Activated CD8-positive, alpha-beta memory T cell treated with anti-CD3 and anti-CD28 coated beads, Interleukin-2, amount 50 U/mL, for 24 hours (primary cell): ENCODE data around the gene HECTD4.
"Not testable (repeated sequence)": the region's sequence is repeated elsewhere in the genome, so short reads cannot be mapped to it uniquely, and the experiment has no call there.

Experiments used
- DNase-seq: peaks from one replicate; pipeline ENCODE4 v3.0.0-alpha.2; 2020; ENCODE audit errors: extremely low read depth

The HECTD4 gene

GRCh38 chr12:112270673-112271072 lies 111.6 kb downstream of the HECTD4 start:
- DNase-seq = no peak

GRCh38 chr12:112266473-112266872 lies 115.8 kb downstream of the HECTD4 start:
- DNase-seq = no peak

- DNase-seq = no peak
Measured at GRCh38 chr12:112261559-112261958, 120.7 kb downstream of the HECTD4 start.

GRCh38 chr12:112258926-112259325 lies 123.3 kb downstream of the HECTD4 start:
- DNase-seq = no peak

GRCh38 chr12:112256780-112257179 lies 125.5 kb downstream of the HECTD4 start:
- DNase-seq = no peak

GRCh38 chr12:112252184-112252583 lies 130.0 kb downstream of the HECTD4 start:
- DNase-seq = no peak

GRCh38 chr12:112244902-112245301 lies 137.3 kb downstream of the HECTD4 start:
- DNase-seq = not testable (repeated sequence)

- DNase-seq = no peak
Measured at GRCh38 chr12:112243255-112244110, 138.7 kb downstream of the HECTD4 start.

- no peak for DNase-seq
Measured at GRCh38 chr12:112241176-112241575, 141.1 kb downstream of the HECTD4 start.

GRCh38 chr12:112239881-112240280 lies 142.3 kb downstream of the HECTD4 start:
- DNase-seq = no peak

- no peak for DNase-seq
Measured at GRCh38 chr12:112239020-112239419, 143.2 kb downstream of the HECTD4 start.

- DNase-seq = no peak
Measured at GRCh38 chr12:112238441-112238840, 143.8 kb downstream of the HECTD4 start.

GRCh38 chr12:112236786-112237185 lies 145.4 kb downstream of the HECTD4 start:
- no peak for DNase-seq

GRCh38 chr12:112236386-112236785 lies 145.8 kb downstream of the HECTD4 start:
- no peak for DNase-seq

- DNase-seq = no peak
Measured at GRCh38 chr12:112234303-112234702, 147.9 kb downstream of the HECTD4 start.

- no peak for DNase-seq
Measured at GRCh38 chr12:112233242-112233641, 149.0 kb downstream of the HECTD4 start.

- DNase-seq = no peak
Measured at GRCh38 chr12:112230136-112230535, 152.1 kb downstream of the HECTD4 start.

GRCh38 chr12:112226768-112227167 lies 155.5 kb downstream of the HECTD4 start:
- no peak for DNase-seq

- not testable (repeated sequence) for DNase-seq
Measured at GRCh38 chr12:112220628-112221027, 161.6 kb downstream of the HECTD4 start.

GRCh38 chr12:112219195-112219594 lies 163.0 kb downstream of the HECTD4 start:
- DNase-seq = no peak

GRCh38 chr12:112218150-112218549 lies 164.1 kb downstream of the HECTD4 start:
- no peak for DNase-seq

GRCh38 chr12:112217647-112218046 lies 164.6 kb downstream of the HECTD4 start:
- DNase-seq = no peak

GRCh38 chr12:112216223-112216622 lies 166.0 kb downstream of the HECTD4 start:
- no peak for DNase-seq

- DNase-seq = no peak
Measured at GRCh38 chr12:112214064-112214463, 168.2 kb downstream of the HECTD4 start.
